Endothelial cell of umbilical vein (primary cell): ENCODE results near the gene BMP8B. TPM values are rescaled to one million over a fixed set of nuclear protein-coding genes. Genes with fewer than 3 reads are reported as not detected.

Experiments used
- BruUV-seq: library from RNA; stranded (reverse); fragments of 400-500 nt; replicated peaks from 2 replicates; lab custom pipeline; 2021; lab: Mats Ljungman, UMichigan
- CTCF ChIA-PET: fragments of 300-600, 350-600 bp; sonication (Branson Sonifier 250); formaldehyde crosslinking; loops from one replicate; lab custom pipeline; 2021; ENCODE audit warnings: antibody characterized with exemption, inconsistent platforms; lab: Charles Lee
- POLR2A ChIA-PET: fragments of 300-600, 350-600 bp; sonication (Branson Sonifier 250); formaldehyde crosslinking; loops from one replicate; lab custom pipeline; 2021; ENCODE audit warnings: antibody characterized with exemption, inconsistent platforms; lab: Charles Lee
- DNase-seq: peaks from one replicate; pipeline ENCODE4 v3.0.0-alpha.2; 2011; ENCODE audit warnings: low read depth, low spot score
- FAIRE-seq: peaks from 2 replicates; lab custom pipeline; 2011; peaks lifted over from hg19 to GRCh38; lab: Jason Lieb, UNC
- H2AFZ ChIP-seq: 2 replicates; pipeline ENCODE4 v1.6.0; 2012; ENCODE audit warnings: low read depth, low read length, control low read depth, inconsistent platforms
- H3K27ac ChIP-seq: 2 replicates; pipeline ENCODE4 v1.5.1; 2011; ENCODE audit warnings: low read depth, mild to moderate bottlenecking, control low read depth, low read length, moderate library complexity; ENCODE audit not compliant: insufficient read depth
- H3K27me3 ChIP-seq, 2 experiments: 2 replicates each; pipeline versions ENCODE4 v1.6.0 to v1.6.1; 2011; ENCODE audit warnings: low read length in 2 of 2, mixed read lengths in 1 of 2; ENCODE audit not compliant: control insufficient read depth in 2 of 2, insufficient read depth in 2 of 2
- H3K36me3 ChIP-seq, 2 experiments: 2 replicates in 1 of 2; 3 replicates in 1 of 2; pipeline ENCODE4 v1.5.1; 2011; ENCODE audit warnings: low read length in 2 of 2, mild to moderate bottlenecking in 1 of 2, moderate library complexity in 1 of 2; ENCODE audit not compliant: control insufficient read depth in 2 of 2, insufficient read depth in 2 of 2; ENCODE audit errors: extremely low read depth in 1 of 2
- H3K4me1 ChIP-seq: 3 replicates; pipeline ENCODE4 v1.5.1; 2011; ENCODE audit warnings: mild to moderate bottlenecking, low read length; ENCODE audit not compliant: control insufficient read depth, insufficient read depth; ENCODE audit errors: extremely low read depth
- H3K4me2 ChIP-seq: 2 replicates; pipeline ENCODE4 v1.6.1; 2011; ENCODE audit warnings: low read length, control low read depth, mixed read lengths; ENCODE audit not compliant: insufficient read depth
- H3K4me3 ChIP-seq, 3 experiments: fragments of 200-600 bp in 1 of 3; sonication (generic), shearing (Covaris generic) in 1 of 3; replicated peaks in 1 of 3; 2 replicates each; pipeline ENCODE4 v1.5.1; 2011 to 2016; ENCODE audit warnings: control low read depth in 3 of 3, low read length in 3 of 3, mild to moderate bottlenecking in 2 of 3, inconsistent platforms in 1 of 3, low read depth in 1 of 3, moderate library complexity in 1 of 3; ENCODE audit not compliant: insufficient read depth in 1 of 3
- H3K79me2 ChIP-seq: 2 replicates; pipeline ENCODE4 v1.6.0; 2012; ENCODE audit warnings: low read length, inconsistent platforms; ENCODE audit not compliant: control insufficient read depth, insufficient read depth
- H3K9ac ChIP-seq: replicated peaks from 2 replicates; pipeline ENCODE3; 2011; ENCODE audit warnings: low read length, control low read depth; ENCODE audit not compliant: insufficient read depth; ENCODE audit errors: extremely low read depth
- H3K9me1 ChIP-seq: replicated peaks from 3 replicates; pipeline ENCODE4 v1.6.0; 2011; ENCODE audit warnings: mild to moderate bottlenecking, low read length; ENCODE audit not compliant: control insufficient read depth, insufficient read depth; ENCODE audit errors: extremely low read depth
- H3K9me3 ChIP-seq: replicated peaks from 2 replicates; pipeline ENCODE4 v1.5.1; 2012; ENCODE audit warnings: low read length, inconsistent platforms; ENCODE audit not compliant: control insufficient read depth, insufficient read depth
- H4K20me1 ChIP-seq: replicated peaks from 2 replicates; pipeline ENCODE3; 2011; ENCODE audit warnings: mild to moderate bottlenecking, low read length; ENCODE audit not compliant: control insufficient read depth, insufficient read depth; ENCODE audit errors: extremely low read depth
- FOS ChIP-seq: IDR thresholded peaks from 2 replicates; pipeline ENCODE4 v1.6.1; 2011; ENCODE audit warnings: mild to moderate bottlenecking, low read length, moderate library complexity, borderline replicate concordance; ENCODE audit not compliant: insufficient read depth
- JUN ChIP-seq: IDR thresholded peaks from 2 replicates; pipeline ENCODE4 v1.6.1; 2011; ENCODE audit warnings: borderline replicate concordance, low read depth; ENCODE audit not compliant: insufficient read length, insufficient read depth
- MYC ChIP-seq: IDR thresholded peaks from one replicate; pipeline ENCODE4 v1.6.1; 2011; ENCODE audit warnings: mild to moderate bottlenecking, low read depth, low read length
- POLR2A ChIP-seq: IDR thresholded peaks from 2 replicates; pipeline ENCODE4 v1.6.1; 2012; ENCODE audit warnings: low read depth, mild to moderate bottlenecking, control low read depth, low read length
- POLR2AphosphoS5 ChIP-seq: IDR thresholded peaks from 2 replicates; pipeline ENCODE4 v1.6.1; 2012; ENCODE audit warnings: low read depth, mild to moderate bottlenecking, control low read depth, low read length, moderate library complexity; ENCODE audit not compliant: insufficient read depth
- dilution Hi-C: fragments of 300-500 bp; cut with MboI; formaldehyde crosslinking; loops from one replicate; pipeline ENCODE4 v1.15.0; 2019; ENCODE audit warnings: low sequenced_read_pairs; ENCODE audit not compliant: extremely low pct_ligation_motif_present
- intact Hi-C: fragments of 100-400 bp; cut with micrococcal nuclease; formaldehyde crosslinking; loops from one replicate; pipeline ENCODE4 v1.10.0; 2022
- polyA plus RNA-seq, 4 experiments: library from polyadenylated mRNA; depleted of rRNA in 3 of 4; stranded (reverse) in 3 of 4; unstranded in 1 of 4; fragments of >200 nt; gene quantifications; 2 replicates each; pipeline versions ENCODE4 v1.2.1 to v1.2.3, GENCODE V29; 2011 to 2012; ENCODE audit warnings: missing spikeins in 1 of 4
- total RNA-seq: library from RNA; stranded (reverse); gene quantifications from 2 replicates; pipeline ENCODE4 v1.2.3, GENCODE V29; 2021
- TF ChIP-seq, protein P1 (sequence below), 2 donors: IDR thresholded peaks; 1 replicate in 1 of 2; 2 replicates in 1 of 2; pipeline ENCODE4 v1.5.1; 2011; ENCODE audit warnings: low read length in 2 of 2, mild to moderate bottlenecking in 2 of 2, moderate library complexity in 2 of 2, control low read depth in 1 of 2, inconsistent platforms in 1 of 2, low read depth in 1 of 2; ENCODE audit not compliant: insufficient read depth in 1 of 2; ENCODE audit errors: extremely low read depth in 1 of 2
- TF ChIP-seq, protein P2 (sequence below): IDR thresholded peaks from 2 replicates; pipeline ENCODE4 v1.6.1; 2011; ENCODE audit not compliant: insufficient read depth, insufficient read length

BMP8B gene
- total and polyA plus RNA-seq, 2 donors (not counting 3 experiments of a cell fraction or from before 2014, with no cell fraction given), result 0.07 TPM; not detected in 1

DNA sequence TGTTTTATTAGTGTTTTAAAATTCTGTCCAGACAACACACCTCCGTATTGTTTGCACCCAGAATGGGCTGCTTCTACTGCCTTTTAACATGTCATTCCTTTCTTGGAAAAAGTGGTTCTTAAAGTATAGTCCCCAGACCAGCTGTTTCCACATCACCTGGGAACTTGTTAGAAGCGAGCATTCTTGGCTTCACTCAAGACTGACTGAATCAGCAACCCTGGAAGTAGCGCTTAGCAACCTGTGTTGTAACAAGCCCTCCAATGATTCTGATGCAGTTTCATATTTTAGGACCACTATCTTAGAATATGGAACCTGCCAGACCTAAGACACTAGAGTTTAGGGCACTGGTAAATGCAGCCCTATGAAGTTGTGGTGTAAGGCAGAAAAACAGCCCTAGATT, 55.9 kb downstream of the BMP8B start:
- H3K4me3 ChIP-seq, result no peak overlapping the region
- H3K27ac ChIP-seq, result no peak overlapping the region
- H3K4me1 ChIP-seq, result no peaks in the 10 kb centered on the region
- peaks cover 42 to 53% of the 10 kb centered on the region in 2 experiments for H3K27me3 ChIP-seq
- no TSS peak for BruUV-seq
- CTCF ChIA-PET, result interaction anchor here (4.6 kb wide), 1 partner anchor 127 kb away, joined by 14 read pairs; no protein-coding TSS in a partner anchor
- no peaks in the 10 kb centered on the region for H3K36me3 ChIP-seq
- H4K20me1 ChIP-seq, result no peaks in the 10 kb centered on the region
- H3K79me2 ChIP-seq, result no peaks in the 10 kb centered on the region
- dilution Hi-C loops, result no loop called here
- H3K9me3 ChIP-seq, result no peaks in the 10 kb centered on the region
- DNase-seq (no peak), FAIRE-seq (no peak)
- POLR2A ChIA-PET, result no interaction called here
- H2AFZ ChIP-seq, result no peak overlapping the region
- no peak overlapping the region for H3K9ac ChIP-seq
- TF ChIP-seq POLR2A (no peak), JUN (no peak)
- TF ChIP-seq, protein P1, sequence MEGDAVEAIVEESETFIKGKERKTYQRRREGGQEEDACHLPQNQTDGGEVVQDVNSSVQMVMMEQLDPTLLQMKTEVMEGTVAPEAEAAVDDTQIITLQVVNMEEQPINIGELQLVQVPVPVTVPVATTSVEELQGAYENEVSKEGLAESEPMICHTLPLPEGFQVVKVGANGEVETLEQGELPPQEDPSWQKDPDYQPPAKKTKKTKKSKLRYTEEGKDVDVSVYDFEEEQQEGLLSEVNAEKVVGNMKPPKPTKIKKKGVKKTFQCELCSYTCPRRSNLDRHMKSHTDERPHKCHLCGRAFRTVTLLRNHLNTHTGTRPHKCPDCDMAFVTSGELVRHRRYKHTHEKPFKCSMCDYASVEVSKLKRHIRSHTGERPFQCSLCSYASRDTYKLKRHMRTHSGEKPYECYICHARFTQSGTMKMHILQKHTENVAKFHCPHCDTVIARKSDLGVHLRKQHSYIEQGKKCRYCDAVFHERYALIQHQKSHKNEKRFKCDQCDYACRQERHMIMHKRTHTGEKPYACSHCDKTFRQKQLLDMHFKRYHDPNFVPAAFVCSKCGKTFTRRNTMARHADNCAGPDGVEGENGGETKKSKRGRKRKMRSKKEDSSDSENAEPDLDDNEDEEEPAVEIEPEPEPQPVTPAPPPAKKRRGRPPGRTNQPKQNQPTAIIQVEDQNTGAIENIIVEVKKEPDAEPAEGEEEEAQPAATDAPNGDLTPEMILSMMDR (IDR thresholded peaks at IDR 0.05; ENCODE audit: extremely low read depth in 1 of 2, insufficient read depth in 1 of 2, low read depth in 1 of 2, low read length in 2 of 2), result no peak
- H3K9me1 ChIP-seq, result no peaks in the 10 kb centered on the region
- no peak overlapping the region for H3K4me2 ChIP-seq
- intact Hi-C loops, result no loop called here

DNA sequence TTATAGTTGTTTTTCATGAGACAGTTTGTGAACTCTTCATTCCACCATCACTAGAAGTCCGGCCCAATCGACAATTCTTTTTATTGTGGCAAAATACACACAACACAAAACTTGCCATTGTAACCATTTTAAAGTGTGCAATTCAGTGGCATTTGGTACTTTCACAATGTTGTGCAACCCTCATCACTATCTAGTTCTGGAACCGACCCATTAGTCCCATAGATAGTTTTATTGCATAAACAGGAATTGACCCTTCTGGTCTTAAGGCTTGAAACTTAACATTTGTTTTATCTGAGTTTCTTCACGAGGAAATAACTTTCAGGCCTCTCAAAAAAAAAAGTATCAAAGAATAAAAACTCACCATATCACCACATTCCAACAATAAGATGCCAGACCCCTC, 58.8 kb downstream of the BMP8B start:
- no peak overlapping the region for H3K4me3 ChIP-seq
- no peak overlapping the region for H2AFZ ChIP-seq
- POLR2A ChIA-PET, result no interaction called here
- no peaks in the 10 kb centered on the region for H3K9me1 ChIP-seq
- H3K9me3 ChIP-seq, result no peaks in the 10 kb centered on the region
- no peak for TF ChIP-seq FOS
- TF ChIP-seq POLR2AphosphoS5, result no peak
- TF ChIP-seq JUN, result no peak
- no peak for TF ChIP-seq MYC
- TF ChIP-seq, protein P2, sequence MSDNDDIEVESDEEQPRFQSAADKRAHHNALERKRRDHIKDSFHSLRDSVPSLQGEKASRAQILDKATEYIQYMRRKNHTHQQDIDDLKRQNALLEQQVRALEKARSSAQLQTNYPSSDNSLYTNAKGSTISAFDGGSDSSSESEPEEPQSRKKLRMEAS, result no peak
- no peak for TF ChIP-seq POLR2A
- TF ChIP-seq, protein P1 (IDR thresholded peaks at IDR 0.05; ENCODE audit: extremely low read depth in 1 of 2, insufficient read depth in 1 of 2, low read depth in 1 of 2, low read length in 2 of 2), result no peak
- intact Hi-C loops, result no loop called here
- no peak overlapping the region for H3K27ac ChIP-seq
- H3K27me3 ChIP-seq, result peaks cover 42 to 74% of the 10 kb centered on the region in 2 experiments
- no peak overlapping the region for H3K9ac ChIP-seq
- H3K79me2 ChIP-seq, result no peaks in the 10 kb centered on the region
- H3K36me3 ChIP-seq, result no peaks in the 10 kb centered on the region
- DNase-seq, result no peak
- BruUV-seq, result no TSS peak
- CTCF ChIA-PET, result interaction anchor here (0.8 to 4.6 kb wide), 3 partner anchors 10 to 124 kb away, joined by 3 to 14 read pairs (median 3); no protein-coding TSS in a partner anchor
- H4K20me1 ChIP-seq, result no peaks in the 10 kb centered on the region
- no peak for FAIRE-seq
- dilution Hi-C loops, result no loop called here
- no peak overlapping the region for H3K4me2 ChIP-seq
- H3K4me1 ChIP-seq, result peaks cover 5% of the 10 kb centered on the region
